ENCODE results near the gene TAPBPL.
"Not testable (repeated sequence)": the region's sequence is repeated elsewhere in the genome, so short reads cannot be mapped to it uniquely, and the experiment has no call there.

Gene TAPBPL

DNA sequence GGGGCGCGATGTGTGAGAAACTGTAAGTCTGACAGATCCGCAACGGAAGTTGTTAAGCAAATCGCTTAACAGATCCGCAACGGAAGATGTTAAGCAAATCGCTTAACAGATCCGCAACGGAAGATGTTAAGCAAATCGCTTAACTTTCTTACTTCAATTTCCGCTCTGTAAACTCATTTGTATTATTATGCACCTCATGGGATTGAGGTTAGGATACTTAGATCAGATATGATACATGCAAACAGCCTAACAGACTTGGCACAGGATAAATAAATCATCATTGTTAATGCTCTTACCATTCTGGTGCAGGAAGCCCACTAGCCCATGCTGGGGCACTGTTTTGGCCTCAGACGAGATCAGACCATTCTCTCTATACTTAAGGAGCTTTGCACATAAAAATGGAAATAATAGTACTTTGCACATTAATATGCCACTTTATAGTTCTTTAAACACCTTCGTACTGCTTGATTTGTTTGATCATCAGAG, 42.5 kb downstream of the TAPBPL start:
- DNase-seq: no peak

DNA sequence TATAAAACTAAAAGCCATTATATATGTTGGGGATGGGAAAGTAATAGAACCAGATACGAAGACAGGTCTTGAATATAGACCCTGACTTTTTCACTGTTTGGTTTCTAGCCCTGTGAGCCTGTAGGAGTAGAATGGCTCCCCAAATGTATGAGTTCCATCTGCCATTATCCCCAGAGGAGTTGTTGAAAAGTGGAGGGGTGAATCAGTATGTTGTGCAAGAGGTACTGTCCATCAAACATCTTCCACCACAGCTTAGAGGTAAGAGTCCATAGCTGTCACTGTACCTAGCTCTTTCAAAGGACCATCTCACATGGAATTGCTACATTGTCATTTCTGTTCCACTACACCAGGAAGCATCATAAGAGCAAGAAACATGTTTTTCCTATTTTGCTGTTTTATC, 43.1 kb downstream of the TAPBPL start:
- peak; percentile 21 for DNase-seq

DNA sequence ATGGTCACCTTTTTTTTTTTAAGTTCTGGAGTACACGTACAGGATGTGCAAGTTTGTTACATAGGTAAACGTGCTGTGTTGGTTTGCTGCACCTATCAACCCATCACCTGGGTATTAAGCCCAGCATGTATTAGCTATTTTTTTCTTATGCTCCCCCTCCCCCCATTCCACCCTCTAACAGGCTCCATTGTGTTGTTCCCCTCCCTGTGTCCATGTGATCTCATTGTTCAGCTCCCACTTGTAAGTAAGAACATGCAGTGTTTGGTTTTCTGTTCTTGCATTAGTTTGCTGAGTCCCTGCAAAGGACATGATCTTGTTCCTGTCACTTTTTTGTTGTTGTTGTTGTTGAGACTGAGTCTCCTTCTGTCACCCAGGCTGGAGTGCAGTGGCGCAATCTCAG, 45.4 kb downstream of the TAPBPL start:
- DNase-seq: not testable (repeated sequence)

DNA sequence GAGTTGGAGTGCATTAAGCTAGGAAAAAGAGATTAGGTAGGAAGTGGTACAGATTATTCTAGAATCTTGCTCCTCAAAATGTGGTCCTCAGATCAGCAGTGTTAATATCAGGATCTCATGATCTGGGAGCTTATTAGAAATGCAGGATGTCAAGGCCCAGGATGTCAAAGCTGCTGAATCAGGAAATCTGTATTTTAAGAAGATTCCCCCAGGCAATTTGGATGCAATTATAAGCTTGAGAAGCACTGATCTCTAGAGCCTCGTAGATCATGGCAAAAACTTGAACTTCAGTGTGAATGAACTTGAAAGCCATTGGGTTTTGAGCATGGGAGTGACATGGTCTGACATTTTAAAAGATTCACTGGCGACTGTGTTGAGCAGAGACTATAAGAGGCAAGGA, 48.6 kb downstream of the TAPBPL start:
- DNase-seq: no peak

DNA sequence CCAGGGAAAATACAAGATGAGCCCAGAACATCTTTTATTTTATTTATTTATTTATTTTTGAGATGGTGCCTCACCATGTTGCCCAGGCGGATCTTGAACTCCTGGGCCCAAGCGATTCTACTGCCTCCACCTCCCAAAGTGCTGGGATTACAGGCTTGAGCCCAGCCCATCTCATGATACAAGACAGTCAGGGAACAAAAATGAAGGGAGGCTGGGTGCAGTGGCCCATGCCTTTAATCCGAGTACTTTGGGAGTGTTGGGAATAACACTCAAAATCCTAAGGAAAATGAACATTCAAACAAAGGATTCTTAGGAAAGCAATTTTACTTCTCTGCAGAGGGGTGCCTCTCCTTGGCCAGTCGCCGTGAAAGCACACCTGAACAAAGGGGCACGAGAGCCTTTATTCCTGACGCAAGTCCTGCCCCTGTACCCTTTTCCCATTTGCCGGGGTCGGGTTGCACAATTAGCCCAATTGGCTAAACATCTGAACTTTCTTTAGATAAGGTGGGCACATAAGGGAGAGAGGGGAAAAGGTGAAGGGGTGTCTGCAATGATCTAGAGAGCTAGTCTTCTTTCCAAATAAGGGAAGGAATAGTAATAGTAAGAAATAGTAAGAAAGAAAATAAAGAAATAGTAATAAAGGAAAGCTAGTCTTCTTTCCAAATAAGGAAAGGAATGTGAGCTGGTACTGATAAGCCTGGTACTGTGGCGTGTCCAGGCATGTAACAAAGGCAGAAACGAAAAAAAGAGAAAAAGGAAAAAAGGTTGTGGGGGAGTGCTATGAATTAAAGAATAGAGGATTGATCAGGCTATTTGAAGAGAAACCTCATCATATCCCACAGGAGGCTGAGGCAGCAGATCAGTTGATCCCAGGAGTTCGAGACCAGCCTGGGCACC, 55.5 kb downstream of the TAPBPL start:
- DNase-seq: no peak

DNA sequence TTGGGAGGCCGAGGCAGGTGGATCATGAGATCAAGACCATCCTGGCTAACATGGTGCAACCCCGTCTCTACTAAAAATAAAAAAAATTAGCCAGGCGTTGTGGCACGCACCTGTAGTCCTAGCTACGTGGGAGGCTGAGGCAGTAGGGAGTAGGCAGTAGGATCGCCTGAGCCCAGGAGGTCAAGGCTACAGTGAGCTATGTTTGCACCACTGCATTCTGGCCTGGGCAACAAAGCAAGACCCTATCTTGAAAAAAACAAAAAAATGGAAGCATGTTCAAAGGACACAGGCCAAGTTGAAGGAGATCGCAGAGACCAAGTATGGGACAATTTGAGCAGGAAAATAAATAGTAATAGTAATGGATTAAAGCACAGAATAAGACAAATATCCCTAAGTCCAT, 56.2 kb downstream of the TAPBPL start:
- no peak for DNase-seq

Data from MV-4-11 (cell line).